ENCODE measurements around the gene PEX7. TPM values are rescaled to one million over a fixed set of nuclear protein-coding genes. Genes with fewer than 3 reads are reported as not detected.

Gene PEX7
- total and polyA plus RNA-seq, 2 of the 8 experiments (the other 6 are each of a cell fraction or from before 2014, with no cell fraction given): 6.4 to 11.0 TPM

DNA sequence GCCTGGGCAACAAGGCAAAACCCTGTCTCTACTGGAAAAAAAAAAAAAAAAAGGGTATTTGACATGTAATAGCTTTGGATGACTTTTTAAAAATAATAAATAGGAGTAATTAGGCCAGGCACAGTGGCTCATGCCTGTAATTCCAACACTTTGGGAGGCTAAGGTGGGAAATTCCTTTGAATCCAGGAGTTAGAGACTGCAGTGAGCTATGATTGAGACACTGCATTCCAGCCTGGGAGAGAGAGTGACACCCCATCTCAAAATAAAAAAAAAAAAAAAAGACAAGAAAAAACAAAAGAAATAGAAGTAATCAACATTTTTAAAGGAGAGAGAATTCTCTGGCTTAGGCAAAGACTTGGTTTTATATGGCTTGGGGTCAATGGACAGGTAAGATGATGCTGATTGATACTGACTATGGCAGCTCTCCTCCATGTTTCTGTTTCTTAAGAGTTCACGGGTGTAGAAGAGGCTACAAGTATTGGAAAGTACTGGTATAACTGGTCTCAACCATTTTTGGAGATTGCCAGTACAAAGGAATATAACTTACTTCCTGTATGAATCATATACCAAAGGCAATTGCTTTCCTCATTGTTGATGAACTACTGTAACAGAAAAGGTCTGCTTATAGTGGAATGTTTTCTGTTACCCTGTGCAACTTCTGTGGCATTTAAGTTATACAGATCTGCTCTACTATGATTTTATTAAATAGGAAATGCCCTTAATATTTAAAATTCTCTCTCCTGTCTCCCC is 40.2 kb upstream of the PEX7 start (continued):
- TF ChIP-seq, protein P1, sequence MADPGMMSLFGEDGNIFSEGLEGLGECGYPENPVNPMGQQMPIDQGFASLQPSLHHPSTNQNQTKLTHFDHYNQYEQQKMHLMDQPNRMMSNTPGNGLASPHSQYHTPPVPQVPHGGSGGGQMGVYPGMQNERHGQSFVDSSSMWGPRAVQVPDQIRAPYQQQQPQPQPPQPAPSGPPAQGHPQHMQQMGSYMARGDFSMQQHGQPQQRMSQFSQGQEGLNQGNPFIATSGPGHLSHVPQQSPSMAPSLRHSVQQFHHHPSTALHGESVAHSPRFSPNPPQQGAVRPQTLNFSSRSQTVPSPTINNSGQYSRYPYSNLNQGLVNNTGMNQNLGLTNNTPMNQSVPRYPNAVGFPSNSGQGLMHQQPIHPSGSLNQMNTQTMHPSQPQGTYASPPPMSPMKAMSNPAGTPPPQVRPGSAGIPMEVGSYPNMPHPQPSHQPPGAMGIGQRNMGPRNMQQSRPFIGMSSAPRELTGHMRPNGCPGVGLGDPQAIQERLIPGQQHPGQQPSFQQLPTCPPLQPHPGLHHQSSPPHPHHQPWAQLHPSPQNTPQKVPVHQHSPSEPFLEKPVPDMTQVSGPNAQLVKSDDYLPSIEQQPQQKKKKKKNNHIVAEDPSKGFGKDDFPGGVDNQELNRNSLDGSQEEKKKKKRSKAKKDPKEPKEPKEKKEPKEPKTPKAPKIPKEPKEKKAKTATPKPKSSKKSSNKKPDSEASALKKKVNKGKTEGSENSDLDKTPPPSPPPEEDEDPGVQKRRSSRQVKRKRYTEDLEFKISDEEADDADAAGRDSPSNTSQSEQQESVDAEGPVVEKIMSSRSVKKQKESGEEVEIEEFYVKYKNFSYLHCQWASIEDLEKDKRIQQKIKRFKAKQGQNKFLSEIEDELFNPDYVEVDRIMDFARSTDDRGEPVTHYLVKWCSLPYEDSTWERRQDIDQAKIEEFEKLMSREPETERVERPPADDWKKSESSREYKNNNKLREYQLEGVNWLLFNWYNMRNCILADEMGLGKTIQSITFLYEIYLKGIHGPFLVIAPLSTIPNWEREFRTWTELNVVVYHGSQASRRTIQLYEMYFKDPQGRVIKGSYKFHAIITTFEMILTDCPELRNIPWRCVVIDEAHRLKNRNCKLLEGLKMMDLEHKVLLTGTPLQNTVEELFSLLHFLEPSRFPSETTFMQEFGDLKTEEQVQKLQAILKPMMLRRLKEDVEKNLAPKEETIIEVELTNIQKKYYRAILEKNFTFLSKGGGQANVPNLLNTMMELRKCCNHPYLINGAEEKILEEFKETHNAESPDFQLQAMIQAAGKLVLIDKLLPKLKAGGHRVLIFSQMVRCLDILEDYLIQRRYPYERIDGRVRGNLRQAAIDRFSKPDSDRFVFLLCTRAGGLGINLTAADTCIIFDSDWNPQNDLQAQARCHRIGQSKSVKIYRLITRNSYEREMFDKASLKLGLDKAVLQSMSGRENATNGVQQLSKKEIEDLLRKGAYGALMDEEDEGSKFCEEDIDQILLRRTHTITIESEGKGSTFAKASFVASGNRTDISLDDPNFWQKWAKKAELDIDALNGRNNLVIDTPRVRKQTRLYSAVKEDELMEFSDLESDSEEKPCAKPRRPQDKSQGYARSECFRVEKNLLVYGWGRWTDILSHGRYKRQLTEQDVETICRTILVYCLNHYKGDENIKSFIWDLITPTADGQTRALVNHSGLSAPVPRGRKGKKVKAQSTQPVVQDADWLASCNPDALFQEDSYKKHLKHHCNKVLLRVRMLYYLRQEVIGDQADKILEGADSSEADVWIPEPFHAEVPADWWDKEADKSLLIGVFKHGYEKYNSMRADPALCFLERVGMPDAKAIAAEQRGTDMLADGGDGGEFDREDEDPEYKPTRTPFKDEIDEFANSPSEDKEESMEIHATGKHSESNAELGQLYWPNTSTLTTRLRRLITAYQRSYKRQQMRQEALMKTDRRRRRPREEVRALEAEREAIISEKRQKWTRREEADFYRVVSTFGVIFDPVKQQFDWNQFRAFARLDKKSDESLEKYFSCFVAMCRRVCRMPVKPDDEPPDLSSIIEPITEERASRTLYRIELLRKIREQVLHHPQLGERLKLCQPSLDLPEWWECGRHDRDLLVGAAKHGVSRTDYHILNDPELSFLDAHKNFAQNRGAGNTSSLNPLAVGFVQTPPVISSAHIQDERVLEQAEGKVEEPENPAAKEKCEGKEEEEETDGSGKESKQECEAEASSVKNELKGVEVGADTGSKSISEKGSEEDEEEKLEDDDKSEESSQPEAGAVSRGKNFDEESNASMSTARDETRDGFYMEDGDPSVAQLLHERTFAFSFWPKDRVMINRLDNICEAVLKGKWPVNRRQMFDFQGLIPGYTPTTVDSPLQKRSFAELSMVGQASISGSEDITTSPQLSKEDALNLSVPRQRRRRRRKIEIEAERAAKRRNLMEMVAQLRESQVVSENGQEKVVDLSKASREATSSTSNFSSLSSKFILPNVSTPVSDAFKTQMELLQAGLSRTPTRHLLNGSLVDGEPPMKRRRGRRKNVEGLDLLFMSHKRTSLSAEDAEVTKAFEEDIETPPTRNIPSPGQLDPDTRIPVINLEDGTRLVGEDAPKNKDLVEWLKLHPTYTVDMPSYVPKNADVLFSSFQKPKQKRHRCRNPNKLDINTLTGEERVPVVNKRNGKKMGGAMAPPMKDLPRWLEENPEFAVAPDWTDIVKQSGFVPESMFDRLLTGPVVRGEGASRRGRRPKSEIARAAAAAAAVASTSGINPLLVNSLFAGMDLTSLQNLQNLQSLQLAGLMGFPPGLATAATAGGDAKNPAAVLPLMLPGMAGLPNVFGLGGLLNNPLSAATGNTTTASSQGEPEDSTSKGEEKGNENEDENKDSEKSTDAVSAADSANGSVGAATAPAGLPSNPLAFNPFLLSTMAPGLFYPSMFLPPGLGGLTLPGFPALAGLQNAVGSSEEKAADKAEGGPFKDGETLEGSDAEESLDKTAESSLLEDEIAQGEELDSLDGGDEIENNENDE (IDR thresholded peaks at IDR 0.05; ENCODE audit: insufficient replicate concordance, low read length): no peak
- TF ChIP-seq GTF2F1 (IDR thresholded peaks at IDR 0.05; ENCODE audit: borderline replicate concordance, low read depth, low read length): no peak
- no peak for TF ChIP-seq HDAC2 (IDR thresholded peaks at IDR 0.05; ENCODE audit: borderline replicate concordance in 1 of 2, low read depth in 2 of 2, low read length in 2 of 2)
- TF ChIP-seq TBP (IDR thresholded peaks at IDR 0.05; ENCODE audit: low read depth, low read length): no peak
- TF ChIP-seq, protein P2, sequence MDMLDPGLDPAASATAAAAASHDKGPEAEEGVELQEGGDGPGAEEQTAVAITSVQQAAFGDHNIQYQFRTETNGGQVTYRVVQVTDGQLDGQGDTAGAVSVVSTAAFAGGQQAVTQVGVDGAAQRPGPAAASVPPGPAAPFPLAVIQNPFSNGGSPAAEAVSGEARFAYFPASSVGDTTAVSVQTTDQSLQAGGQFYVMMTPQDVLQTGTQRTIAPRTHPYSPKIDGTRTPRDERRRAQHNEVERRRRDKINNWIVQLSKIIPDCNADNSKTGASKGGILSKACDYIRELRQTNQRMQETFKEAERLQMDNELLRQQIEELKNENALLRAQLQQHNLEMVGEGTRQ (IDR thresholded peaks at IDR 0.05; ENCODE audit: low read length): no peak
- TF ChIP-seq POLR2A (IDR thresholded peaks at IDR 0.05; ENCODE audit: control extremely low read depth in 1 of 2, low read depth in 2 of 2, low read length in 2 of 2): no peak
- TF ChIP-seq SAP30 (IDR thresholded peaks at IDR 0.05; ENCODE audit: insufficient read depth, insufficient replicate concordance, low read length): no peak
- TF ChIP-seq CHD1 (IDR thresholded peaks at IDR 0.05; ENCODE audit: low read depth, low read length): no peak
- no peak for TF ChIP-seq RBBP5 (IDR thresholded peaks at IDR 0.05; ENCODE audit: borderline replicate concordance, low read depth, low read length)

Measured in H1 (cell line).